Measurements from ENCODE around the gene RIT2.

The RIT2 gene

GRCh38 chr18:43125471-43125870 lies 10.0 kb upstream of the RIT2 start:
- no peak overlapping the region for H3K27ac ChIP-seq
- H3K36me3 ChIP-seq (ENCODE audit: control insufficient read depth, insufficient read depth, low read length): no peaks in the 10 kb centered on the region
- no peak overlapping the region for H2AFZ ChIP-seq
- no peak overlapping the region for H3K4me2 ChIP-seq (ENCODE audit: low read length)
- H3K4me1 ChIP-seq: no peaks in the 10 kb centered on the region
- H3K27me3 ChIP-seq (ENCODE audit: control insufficient read depth, insufficient read depth, low read length): no peaks in the 10 kb centered on the region
- no peaks in the 10 kb centered on the region for H3K79me2 ChIP-seq
- no peaks in the 10 kb centered on the region for H3K9me3 ChIP-seq (ENCODE audit: control insufficient read depth, low read length)
- no peak overlapping the region for H3K4me3 ChIP-seq (ENCODE audit: low read depth, low read length)
- TF ChIP-seq CTCF (IDR thresholded peaks at IDR 0.05): no peak
- H3K9ac ChIP-seq: no peak overlapping the region

GRCh38 chr18:43122955-43123354 lies 7.5 kb upstream of the RIT2 start:
- H3K4me1 ChIP-seq: no peaks in the 10 kb centered on the region
- H3K79me2 ChIP-seq: no peaks in the 10 kb centered on the region
- H3K4me3 ChIP-seq (ENCODE audit: low read depth, low read length): no peak overlapping the region
- no peaks in the 10 kb centered on the region for H3K27me3 ChIP-seq (ENCODE audit: control insufficient read depth, insufficient read depth, low read length)
- no peak overlapping the region for H3K4me2 ChIP-seq (ENCODE audit: low read length)
- H3K9me3 ChIP-seq (ENCODE audit: control insufficient read depth, low read length): no peaks in the 10 kb centered on the region
- no peak overlapping the region for H3K27ac ChIP-seq
- TF ChIP-seq CTCF (IDR thresholded peaks at IDR 0.05): no peak
- H3K9ac ChIP-seq: no peak overlapping the region
- H2AFZ ChIP-seq: no peak overlapping the region
- H3K36me3 ChIP-seq (ENCODE audit: control insufficient read depth, insufficient read depth, low read length): no peaks in the 10 kb centered on the region

- Histone ChIP-seq H3K4me2 (ENCODE audit: low read length) (no peak overlapping the region), H3K9me3 (ENCODE audit: control insufficient read depth, low read length) (no peaks in the 10 kb centered on the region), H3K4me1 (no peaks in the 10 kb centered on the region), H2AFZ (no peak overlapping the region), H3K4me3 (ENCODE audit: low read depth, low read length) (no peak overlapping the region), H3K79me2 (no peaks in the 10 kb centered on the region), H3K27ac (no peak overlapping the region), H3K27me3 (ENCODE audit: control insufficient read depth, insufficient read depth, low read length) (no peaks in the 10 kb centered on the region), H3K9ac (no peak overlapping the region), H3K36me3 (ENCODE audit: control insufficient read depth, insufficient read depth, low read length) (no peaks in the 10 kb centered on the region)
- TF ChIP-seq CTCF (IDR thresholded peaks at IDR 0.05): no peak
Measured at GRCh38 chr18:43116699-43117294, 1.3 kb upstream of the RIT2 start.

- Histone ChIP-seq H3K9ac (no peak overlapping the region), H3K79me2 (no peaks in the 10 kb centered on the region), H3K4me2 (ENCODE audit: low read length) (no peak overlapping the region), H2AFZ (no peak overlapping the region), H3K27ac (no peak overlapping the region), H3K9me3 (ENCODE audit: control insufficient read depth, low read length) (no peaks in the 10 kb centered on the region), H3K4me1 (no peaks in the 10 kb centered on the region), H3K4me3 (ENCODE audit: low read depth, low read length) (no peak overlapping the region), H3K36me3 (ENCODE audit: control insufficient read depth, insufficient read depth, low read length) (no peaks in the 10 kb centered on the region), H3K27me3 (ENCODE audit: control insufficient read depth, insufficient read depth, low read length) (no peaks in the 10 kb centered on the region)
- no peak for TF ChIP-seq CTCF (IDR thresholded peaks at IDR 0.05)
Measured at GRCh38 chr18:43113220-43113895, 2.1 kb downstream of the RIT2 start.

- H3K79me2 ChIP-seq: no peaks in the 10 kb centered on the region
- TF ChIP-seq CTCF (IDR thresholded peaks at IDR 0.05): no peak
Measured at GRCh38 chr18:43108882-43109281, 6.6 kb downstream of the RIT2 start.

More at GRCh38 chr18:43108882-43109281, 6.6 kb downstream of the RIT2 start:
- Histone ChIP-seq H3K27ac (no peak overlapping the region), H3K9ac (no peak overlapping the region), H3K4me2 (ENCODE audit: low read length) (no peak overlapping the region), H3K4me1 (no peaks in the 10 kb centered on the region), H3K9me3 (ENCODE audit: control insufficient read depth, low read length) (no peaks in the 10 kb centered on the region), H3K36me3 (ENCODE audit: control insufficient read depth, insufficient read depth, low read length) (no peaks in the 10 kb centered on the region), H3K4me3 (ENCODE audit: low read depth, low read length) (no peak overlapping the region), H3K27me3 (ENCODE audit: control insufficient read depth, insufficient read depth, low read length) (no peaks in the 10 kb centered on the region), H2AFZ (no peak overlapping the region)
